ENCODE data around the gene PTH1R.

DNA sequence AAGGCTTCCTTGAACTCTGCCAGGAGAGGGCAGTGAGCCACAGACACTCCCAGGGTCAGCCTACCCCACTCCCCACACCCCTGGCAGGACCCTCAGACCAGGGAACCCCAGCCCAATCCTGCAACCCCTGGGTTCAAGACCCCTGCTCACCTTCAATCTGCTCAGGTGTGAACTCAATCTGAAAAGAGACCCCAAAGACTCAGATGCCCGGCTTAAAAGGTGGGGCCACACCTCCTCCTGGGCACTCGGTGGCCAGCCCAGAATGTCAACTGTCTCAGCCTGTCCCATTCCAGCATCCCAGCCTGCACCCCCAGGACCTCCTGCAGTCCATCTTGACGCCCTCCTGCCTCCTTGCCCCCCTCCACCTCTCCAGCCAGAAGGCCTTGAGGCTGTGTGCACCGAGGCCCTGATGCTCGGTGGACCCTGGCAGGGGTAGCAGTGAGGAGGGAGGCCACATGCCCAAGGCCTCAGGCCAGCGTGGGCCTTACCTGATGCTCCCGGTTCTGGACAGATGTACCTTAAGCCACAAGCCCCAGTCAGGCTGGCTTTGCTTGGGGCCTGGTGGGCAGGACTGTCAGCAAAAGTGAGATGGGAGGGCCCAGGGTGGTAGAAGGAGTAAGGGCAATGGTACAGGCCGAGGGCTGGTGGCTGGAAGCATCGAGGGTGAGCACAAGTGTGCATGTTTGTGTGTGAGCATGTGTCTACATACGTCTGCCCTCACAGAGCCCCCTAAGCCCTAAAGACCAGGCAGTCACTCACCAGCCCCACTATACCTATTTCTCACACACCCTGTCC, 16.5 kb upstream of the PTH1R start:
- TF ChIP-seq, protein P1, sequence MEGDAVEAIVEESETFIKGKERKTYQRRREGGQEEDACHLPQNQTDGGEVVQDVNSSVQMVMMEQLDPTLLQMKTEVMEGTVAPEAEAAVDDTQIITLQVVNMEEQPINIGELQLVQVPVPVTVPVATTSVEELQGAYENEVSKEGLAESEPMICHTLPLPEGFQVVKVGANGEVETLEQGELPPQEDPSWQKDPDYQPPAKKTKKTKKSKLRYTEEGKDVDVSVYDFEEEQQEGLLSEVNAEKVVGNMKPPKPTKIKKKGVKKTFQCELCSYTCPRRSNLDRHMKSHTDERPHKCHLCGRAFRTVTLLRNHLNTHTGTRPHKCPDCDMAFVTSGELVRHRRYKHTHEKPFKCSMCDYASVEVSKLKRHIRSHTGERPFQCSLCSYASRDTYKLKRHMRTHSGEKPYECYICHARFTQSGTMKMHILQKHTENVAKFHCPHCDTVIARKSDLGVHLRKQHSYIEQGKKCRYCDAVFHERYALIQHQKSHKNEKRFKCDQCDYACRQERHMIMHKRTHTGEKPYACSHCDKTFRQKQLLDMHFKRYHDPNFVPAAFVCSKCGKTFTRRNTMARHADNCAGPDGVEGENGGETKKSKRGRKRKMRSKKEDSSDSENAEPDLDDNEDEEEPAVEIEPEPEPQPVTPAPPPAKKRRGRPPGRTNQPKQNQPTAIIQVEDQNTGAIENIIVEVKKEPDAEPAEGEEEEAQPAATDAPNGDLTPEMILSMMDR (IDR thresholded peaks at IDR 0.05; ENCODE audit: low read depth, low read length), result no peak
- no peak for TF ChIP-seq EZH2phosphoT487 (IDR thresholded peaks at IDR 0.05; ENCODE audit: low read depth)

All from OCI-LY3 (cell line).